GM12892 (cell line): ENCODE results near the gene GCK.

Source experiments
- POLR2A ChIP-seq: IDR thresholded peaks from 2 replicates; pipeline ENCODE4 v1.6.1; 2011; ENCODE audit warnings: low read depth, low read length, control low read depth
- POLR2AphosphoS5 ChIP-seq: IDR thresholded peaks from 2 replicates; pipeline ENCODE4 v1.6.1; 2011; ENCODE audit warnings: low read depth, low read length, control low read depth

GRCh38 chr7:44226396-44226753 lies 37.1 kb upstream of the GCK start:
- TF ChIP-seq POLR2AphosphoS5 (no peak), POLR2A (no peak)
